ENCODE results near the gene GRID1.

Gene GRID1

GRCh38 chr10:86373828-86374227 lies 7.2 kb upstream of the GRID1 start:
- no peak for ATAC-seq (ENCODE audit: low read depth)
- TF ChIP-seq CTCF (IDR thresholded peaks at IDR 0.05; ENCODE audit: poor library complexity, severe bottlenecking): no peak
- Histone ChIP-seq H3K36me3 (ENCODE audit: low read depth) (no peaks in the 10 kb centered on the region), H3K9me3 (ENCODE audit: severe bottlenecking) (no peaks in the 10 kb centered on the region), H3K27ac (ENCODE audit: poor library complexity, severe bottlenecking) (no peak overlapping the region), H3K4me3 (ENCODE audit: severe bottlenecking) (no peak overlapping the region), H3K4me1 (ENCODE audit: insufficient read depth, poor library complexity, severe bottlenecking) (no peaks in the 10 kb centered on the region), H3K27me3 (ENCODE audit: insufficient read depth, poor library complexity, severe bottlenecking) (no peaks in the 10 kb centered on the region)
- no peak for DNase-seq (ENCODE audit: low spot score)

GRCh38 chr10:86373251-86373650 lies 6.7 kb upstream of the GRID1 start:
- ATAC-seq (ENCODE audit: low read depth): no peak
- TF ChIP-seq CTCF (IDR thresholded peaks at IDR 0.05; ENCODE audit: poor library complexity, severe bottlenecking): no peak
- Histone ChIP-seq H3K27me3 (ENCODE audit: insufficient read depth, poor library complexity, severe bottlenecking) (peaks cover 4% of the 10 kb centered on the region), H3K4me1 (ENCODE audit: insufficient read depth, poor library complexity, severe bottlenecking) (no peaks in the 10 kb centered on the region), H3K9me3 (ENCODE audit: severe bottlenecking) (no peaks in the 10 kb centered on the region), H3K27ac (ENCODE audit: poor library complexity, severe bottlenecking) (no peak overlapping the region), H3K36me3 (ENCODE audit: low read depth) (no peaks in the 10 kb centered on the region), H3K4me3 (ENCODE audit: severe bottlenecking) (no peak overlapping the region)
- no peak for DNase-seq (ENCODE audit: low spot score)

- Histone ChIP-seq H3K27me3 (ENCODE audit: insufficient read depth, poor library complexity, severe bottlenecking) (peaks cover 8% of the 10 kb centered on the region), H3K9me3 (ENCODE audit: severe bottlenecking) (no peaks in the 10 kb centered on the region), H3K27ac (ENCODE audit: poor library complexity, severe bottlenecking) (no peak overlapping the region), H3K4me1 (ENCODE audit: insufficient read depth, poor library complexity, severe bottlenecking) (no peaks in the 10 kb centered on the region), H3K36me3 (ENCODE audit: low read depth) (no peaks in the 10 kb centered on the region), H3K4me3 (ENCODE audit: severe bottlenecking) (no peak overlapping the region)
- no peak for ATAC-seq (ENCODE audit: low read depth)
- DNase-seq (ENCODE audit: low spot score): peak; percentile 15
- TF ChIP-seq CTCF (IDR thresholded peaks at IDR 0.05; ENCODE audit: poor library complexity, severe bottlenecking): no peak
Observed at GRCh38 chr10:86372784-86373239, 6.2 kb upstream of the GRID1 start.

- H3K36me3 ChIP-seq (ENCODE audit: low read depth): no peaks in the 10 kb centered on the region
- H3K4me3 ChIP-seq (ENCODE audit: severe bottlenecking): no peak overlapping the region
- DNase-seq (ENCODE audit: low spot score) (peak; percentile 19), ATAC-seq (ENCODE audit: low read depth) (no peak)
- H3K9me3 ChIP-seq (ENCODE audit: severe bottlenecking): no peaks in the 10 kb centered on the region
- H3K4me1 ChIP-seq (ENCODE audit: insufficient read depth, poor library complexity, severe bottlenecking): no peaks in the 10 kb centered on the region
- TF ChIP-seq CTCF (IDR thresholded peaks at IDR 0.05; ENCODE audit: poor library complexity, severe bottlenecking): no peak
- peaks cover 14% of the 10 kb centered on the region for H3K27me3 ChIP-seq (ENCODE audit: insufficient read depth, poor library complexity, severe bottlenecking)
- H3K27ac ChIP-seq (ENCODE audit: poor library complexity, severe bottlenecking): no peak overlapping the region
Observed at GRCh38 chr10:86372119-86372783, 5.7 kb upstream of the GRID1 start.

GRCh38 chr10:86371691-86372090 lies 5.1 kb upstream of the GRID1 start:
- ATAC-seq (ENCODE audit: low read depth): no peak
- TF ChIP-seq CTCF (IDR thresholded peaks at IDR 0.05; ENCODE audit: poor library complexity, severe bottlenecking): no peak
- peaks cover 19% of the 10 kb centered on the region for H3K27me3 ChIP-seq (ENCODE audit: insufficient read depth, poor library complexity, severe bottlenecking)

More at GRCh38 chr10:86371691-86372090, 5.1 kb upstream of the GRID1 start:
- Histone ChIP-seq H3K27ac (ENCODE audit: poor library complexity, severe bottlenecking) (no peak overlapping the region), H3K9me3 (ENCODE audit: severe bottlenecking) (no peaks in the 10 kb centered on the region), H3K4me3 (ENCODE audit: severe bottlenecking) (no peak overlapping the region), H3K36me3 (ENCODE audit: low read depth) (no peaks in the 10 kb centered on the region), H3K4me1 (ENCODE audit: insufficient read depth, poor library complexity, severe bottlenecking) (no peaks in the 10 kb centered on the region)
- peak; percentile 18 for DNase-seq (ENCODE audit: low spot score)
